Astrocyte (in vitro differentiated cells and primary cell): ENCODE data around the gene SEC14L3.

Experiments used
- EZH2 ChIP-seq: IDR thresholded peaks from 2 replicates; pipeline ENCODE4 v1.6.1; 2012; ENCODE audit warnings: mild to moderate bottlenecking, low read length, inconsistent platforms; ENCODE audit not compliant: insufficient read depth
- TF ChIP-seq, protein P1 (sequence below): IDR thresholded peaks from 2 replicates; pipeline ENCODE4 v1.5.1; 2011; ENCODE audit warnings: low read depth, mild to moderate bottlenecking, inconsistent platforms, low read length, moderate library complexity; ENCODE audit not compliant: insufficient read depth

DNA sequence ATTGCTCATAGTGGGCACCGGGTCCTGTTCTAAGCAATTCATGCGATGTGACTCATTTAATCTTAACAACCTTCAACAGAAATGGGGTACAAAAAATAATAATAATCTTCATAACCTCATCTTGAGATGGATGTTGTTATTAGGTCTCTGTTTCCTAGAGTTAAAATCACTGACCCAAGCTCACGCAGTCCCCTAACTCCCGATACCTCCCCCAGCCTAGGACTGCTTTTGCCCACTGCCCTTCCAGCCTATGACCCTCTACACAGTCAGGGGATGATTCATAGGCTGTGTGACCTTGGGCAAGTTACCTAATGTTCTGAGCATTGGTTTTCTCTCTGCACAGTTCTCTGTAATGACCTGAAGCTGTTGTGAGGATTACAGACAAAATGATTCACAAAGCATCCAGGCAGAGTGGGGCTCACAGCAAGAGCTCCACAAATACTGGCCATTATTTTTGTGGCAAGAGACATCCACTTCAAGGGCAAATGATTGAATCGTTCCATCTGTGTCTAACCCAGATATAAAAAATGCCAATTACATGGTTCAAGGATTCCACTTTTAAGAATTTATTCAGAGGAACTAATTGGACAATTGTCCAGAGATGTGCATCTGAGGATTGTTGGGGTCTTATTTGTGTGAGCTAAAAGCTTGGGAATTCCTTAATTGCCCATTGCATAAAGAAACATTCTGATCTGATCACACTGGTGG, 26.2 kb downstream of the SEC14L3 start:
- TF ChIP-seq, protein P1, sequence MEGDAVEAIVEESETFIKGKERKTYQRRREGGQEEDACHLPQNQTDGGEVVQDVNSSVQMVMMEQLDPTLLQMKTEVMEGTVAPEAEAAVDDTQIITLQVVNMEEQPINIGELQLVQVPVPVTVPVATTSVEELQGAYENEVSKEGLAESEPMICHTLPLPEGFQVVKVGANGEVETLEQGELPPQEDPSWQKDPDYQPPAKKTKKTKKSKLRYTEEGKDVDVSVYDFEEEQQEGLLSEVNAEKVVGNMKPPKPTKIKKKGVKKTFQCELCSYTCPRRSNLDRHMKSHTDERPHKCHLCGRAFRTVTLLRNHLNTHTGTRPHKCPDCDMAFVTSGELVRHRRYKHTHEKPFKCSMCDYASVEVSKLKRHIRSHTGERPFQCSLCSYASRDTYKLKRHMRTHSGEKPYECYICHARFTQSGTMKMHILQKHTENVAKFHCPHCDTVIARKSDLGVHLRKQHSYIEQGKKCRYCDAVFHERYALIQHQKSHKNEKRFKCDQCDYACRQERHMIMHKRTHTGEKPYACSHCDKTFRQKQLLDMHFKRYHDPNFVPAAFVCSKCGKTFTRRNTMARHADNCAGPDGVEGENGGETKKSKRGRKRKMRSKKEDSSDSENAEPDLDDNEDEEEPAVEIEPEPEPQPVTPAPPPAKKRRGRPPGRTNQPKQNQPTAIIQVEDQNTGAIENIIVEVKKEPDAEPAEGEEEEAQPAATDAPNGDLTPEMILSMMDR: no peak
- TF ChIP-seq EZH2: no peak
